SK-N-SH (cell line): ENCODE measurements around the gene UST. TPM values are rescaled to one million over a fixed set of nuclear protein-coding genes. Genes with fewer than 3 reads are reported as not detected.

ENCODE experiments used
- CTCF ChIA-PET: fragments of 300-600, 350-600 bp; formaldehyde crosslinking; extraction: SDS; loops from one replicate; lab custom pipeline; 2021; lab: Yijun Ruan, JAX
- POLR2A ChIA-PET: fragments of 350-600 bp; sonication (Branson Sonifier 250); formaldehyde crosslinking; extraction: SDS; loops from one replicate; lab custom pipeline; 2020; ENCODE audit warnings: antibody characterized with exemption, inconsistent platforms; lab: Yijun Ruan, JAX
- DNase-seq: peaks from one replicate; pipeline ENCODE4 v3.0.0; 2012
- H2AFZ ChIP-seq: fragments of 200-600 bp; sonication (generic); 2 replicates; pipeline ENCODE4 v1.8.1; 2016; ENCODE audit warnings: antibody characterized with exemption, mild to moderate bottlenecking, low read depth
- H3F3A ChIP-seq: fragments of 200-600 bp; sonication (generic); replicated peaks from 2 replicates; pipeline ENCODE3; 2016; ENCODE audit warnings: antibody characterized with exemption, mild to moderate bottlenecking; ENCODE audit not compliant: insufficient read depth
- H3K27ac ChIP-seq, 2 experiments: fragments of 200-500 bp in 1 of 2; fragments of 200-600 bp in 1 of 2; sonication (Bioruptor generic) in 1 of 2; sonication (generic), shearing (Covaris generic) in 1 of 2; 2 replicates each; pipeline versions ENCODE4 v1.5.1 to v1.6.1; 2014 to 2016; ENCODE audit warnings: low read depth in 2 of 2, inconsistent platforms in 1 of 2, low read length in 1 of 2, mild to moderate bottlenecking in 1 of 2, mixed read lengths in 1 of 2
- H3K27me3 ChIP-seq: fragments of 200-600 bp; sonication (generic), shearing (Covaris generic); 2 replicates; pipeline ENCODE4 v1.6.1; 2016; ENCODE audit warnings: mixed run types; ENCODE audit not compliant: insufficient read depth
- H3K36me3 ChIP-seq, 2 experiments: fragments of 200-500 bp in 1 of 2; fragments of 200-600 bp in 1 of 2; sonication (Bioruptor generic) in 1 of 2; sonication (generic) in 1 of 2; replicated peaks in 1 of 2; 2 replicates each; pipeline versions ENCODE3 to v1.5.1; 2014 to 2016; ENCODE audit warnings: low read length in 1 of 2, mild to moderate bottlenecking in 1 of 2; ENCODE audit not compliant: insufficient read depth in 2 of 2, control insufficient read depth in 1 of 2
- H3K4me1 ChIP-seq, 2 experiments: fragments of 200-500 bp in 1 of 2; fragments of 200-600 bp in 1 of 2; sonication (Bioruptor generic) in 1 of 2; sonication (generic), shearing (Covaris generic) in 1 of 2; 2 replicates each; pipeline versions ENCODE4 v1.5.1 to v1.6.1; 2014 to 2016; ENCODE audit warnings: low read depth in 1 of 2, low read length in 1 of 2, mixed run types in 1 of 2; ENCODE audit not compliant: insufficient read depth in 2 of 2, control insufficient read depth in 1 of 2
- H3K4me2 ChIP-seq: fragments of 200-600 bp; sonication (generic), shearing (Covaris generic); 2 replicates; pipeline ENCODE4 v1.6.1; 2017; ENCODE audit warnings: mixed run types
- H3K4me3 ChIP-seq, 2 experiments: fragments of 200-500 bp in 1 of 2; fragments of 200-600 bp in 1 of 2; sonication (Bioruptor generic) in 1 of 2; sonication (generic), shearing (Covaris generic) in 1 of 2; 2 replicates each; pipeline versions ENCODE4 v1.5.1 to v1.8.1; 2014 to 2016; ENCODE audit warnings: low read depth in 2 of 2, inconsistent platforms in 1 of 2, low read length in 1 of 2, mild to moderate bottlenecking in 1 of 2, mixed read lengths in 1 of 2, moderate library complexity in 1 of 2
- H3K79me2 ChIP-seq: fragments of 200-600 bp; sonication (generic); 2 replicates; pipeline ENCODE4 v1.8.1; 2017; ENCODE audit warnings: mild to moderate bottlenecking; ENCODE audit not compliant: insufficient read depth
- H3K9ac ChIP-seq: fragments of 200-600 bp; sonication (generic); 2 replicates; pipeline ENCODE4 v1.6.1; 2017; ENCODE audit warnings: mixed run types
- H3K9me2 ChIP-seq: fragments of 200-600 bp; sonication (generic); 2 replicates; pipeline ENCODE4 v1.6.1; 2017; ENCODE audit warnings: mixed run types
- H3K9me3 ChIP-seq: fragments of 200-600 bp; sonication (generic); 2 replicates; pipeline ENCODE4 v1.6.1; 2017; ENCODE audit warnings: mixed run types, mild to moderate bottlenecking, moderate library complexity
- H4K20me1 ChIP-seq: fragments of 200-600 bp; sonication (generic); 2 replicates; pipeline ENCODE4 v1.6.1; 2017; ENCODE audit warnings: mild to moderate bottlenecking, mixed run types; ENCODE audit not compliant: insufficient read depth
- CHD2 ChIP-seq: fragments of 150-350 bp; IDR thresholded peaks from 2 replicates; pipeline ENCODE4 v1.6.1; 2018; ENCODE audit warnings: low read length; ENCODE audit not compliant: partially characterized antibody
- FOSL2 ChIP-seq: IDR thresholded peaks from 2 replicates; pipeline ENCODE4 v1.4.0; 2012; ENCODE audit warnings: low read depth, mild to moderate bottlenecking, moderate library complexity, borderline replicate concordance
- FOXJ3 ChIP-seq: sonication (generic); formaldehyde crosslinking; IDR thresholded peaks from 2 replicates; pipeline ENCODE4 v1.5.1; 2020; ENCODE audit warnings: mild to moderate bottlenecking, missing genetic modification reagents
- GABPA ChIP-seq: IDR thresholded peaks from 2 replicates; pipeline ENCODE4 v1.4.0; 2012; ENCODE audit warnings: low read depth, mild to moderate bottlenecking
- JUND ChIP-seq: IDR thresholded peaks from 2 replicates; pipeline ENCODE4 v1.4.0; 2012
- MXI1 ChIP-seq: IDR thresholded peaks from 2 replicates; pipeline ENCODE4 v1.6.1; 2012; ENCODE audit warnings: mild to moderate bottlenecking, low read depth, low read length, improper control_type of control experiment
- NFIC ChIP-seq: IDR thresholded peaks from 2 replicates; pipeline ENCODE4 v1.4.0; 2012; ENCODE audit warnings: borderline replicate concordance
- NRF1 ChIP-seq: IDR thresholded peaks from 2 replicates; pipeline ENCODE4 v1.6.1; 2012; ENCODE audit warnings: low read depth, mild to moderate bottlenecking, low read length
- POLR2AphosphoS5 ChIP-seq: IDR thresholded peaks from 2 replicates; pipeline ENCODE4 v1.6.1; 2012; ENCODE audit warnings: low read depth, low read length
- RAD21 ChIP-seq: IDR thresholded peaks from 2 replicates; pipeline ENCODE4 v1.6.1; 2012; ENCODE audit warnings: mild to moderate bottlenecking, low read length
- RCOR1 ChIP-seq: fragments of 150-350 bp; IDR thresholded peaks from 2 replicates; pipeline ENCODE4 v1.6.1; 2017; ENCODE audit warnings: antibody characterized with exemption, low read length
- RXRA ChIP-seq: IDR thresholded peaks from 2 replicates; pipeline ENCODE4 v1.4.0; 2012; ENCODE audit warnings: low read depth, mild to moderate bottlenecking, borderline replicate concordance
- SMC3 ChIP-seq: IDR thresholded peaks from 2 replicates; pipeline ENCODE4 v1.6.1; 2012; ENCODE audit warnings: low read depth, low read length, improper control_type of control experiment
- TCF12 ChIP-seq: IDR thresholded peaks from 2 replicates; pipeline ENCODE4 v1.4.0; 2012
- WGBS: methylation state at CpG from one replicate; pipeline ENCODE4 v1.1.6; 2017; ENCODE audit warnings: low lambda C conversion rate; 5-methylcytosine and 5-hydroxymethylcytosine counted together
- polyA plus RNA-seq, 3 experiments: library from polyadenylated mRNA; depleted of rRNA; stranded (reverse); fragments of >200 nt; gene quantifications; 2 replicates each; pipeline ENCODE4 v1.2.3, GENCODE V29; 2012
- TF ChIP-seq, protein P1 (sequence below): fragments of 200-600 bp; sonication (generic); IDR thresholded peaks from 2 replicates; pipeline ENCODE4 v1.6.1; 2017; ENCODE audit warnings: antibody characterized with exemption, mild to moderate bottlenecking, moderate library complexity
- TF ChIP-seq, protein P2 (sequence below): IDR thresholded peaks from 2 replicates; pipeline ENCODE4; 2012
- TF ChIP-seq, protein P3 (sequence below): fragments of 150-350 bp; IDR thresholded peaks from 2 replicates; pipeline ENCODE4 v1.6.1; 2017; ENCODE audit warnings: antibody characterized with exemption, low read length, low read depth, borderline replicate concordance
- TF ChIP-seq, protein P4 (sequence below): IDR thresholded peaks from 2 replicates; pipeline ENCODE4 v1.6.1; 2012; ENCODE audit warnings: mild to moderate bottlenecking, low read depth, low read length, moderate library complexity
- TF ChIP-seq, protein P5 (sequence below): IDR thresholded peaks from 2 replicates; pipeline ENCODE4 v1.4.0; 2012; ENCODE audit warnings: low read depth, borderline replicate concordance

The UST gene
- polyA plus RNA-seq, 1 of the 3 experiments (the other 2 are of a cell fraction), result 1.7 TPM

DNA sequence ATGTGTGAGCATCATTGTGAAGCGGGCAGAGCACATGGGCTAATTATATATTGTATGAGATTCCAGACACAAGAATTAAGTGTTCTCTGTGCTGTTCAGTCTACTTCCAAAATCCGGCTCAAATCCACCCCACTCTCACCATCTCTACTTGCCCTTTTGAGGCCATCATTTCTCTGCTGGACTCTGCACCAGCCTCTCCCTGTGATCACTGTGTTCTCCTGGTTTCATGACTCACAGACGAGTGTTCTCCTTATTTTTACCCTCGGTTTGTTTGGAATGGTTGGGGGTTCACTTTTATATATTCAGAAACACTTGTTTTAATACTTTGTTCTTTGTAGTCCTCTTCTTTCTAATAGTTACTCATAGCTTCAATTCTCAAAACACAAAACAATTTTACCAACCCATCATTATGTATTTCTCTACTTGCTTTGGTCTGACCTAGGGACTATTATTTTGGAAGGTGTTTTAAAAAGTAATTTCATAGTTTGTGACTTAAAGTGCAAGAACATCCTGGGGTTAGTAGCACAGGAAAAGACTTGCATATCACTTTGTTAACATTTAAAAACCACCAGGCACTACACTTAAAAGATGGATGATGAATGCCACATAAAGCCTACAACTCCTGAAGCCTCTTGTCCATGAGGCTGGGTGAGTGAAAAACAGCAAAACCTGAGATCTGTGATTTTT, 82.7 kb downstream of the UST start:
- POLR2A ChIA-PET, result no interaction called here
- H3F3A ChIP-seq, result peaks cover 4% of the 10 kb centered on the region
- no peak overlapping the region for H3K9ac ChIP-seq
- H3K36me3 ChIP-seq, result no peaks in the 10 kb centered on the region
- no peak overlapping the region for H3K27ac ChIP-seq
- CTCF ChIA-PET, result no interaction called here
- no peak overlapping the region for H3K4me3 ChIP-seq
- H3K9me3 ChIP-seq, result no peaks in the 10 kb centered on the region
- H2AFZ ChIP-seq, result no peak overlapping the region
- no peak for TF ChIP-seq TCF12
- no peak for TF ChIP-seq RCOR1
- TF ChIP-seq RXRA, result no peak
- TF ChIP-seq, protein P1, sequence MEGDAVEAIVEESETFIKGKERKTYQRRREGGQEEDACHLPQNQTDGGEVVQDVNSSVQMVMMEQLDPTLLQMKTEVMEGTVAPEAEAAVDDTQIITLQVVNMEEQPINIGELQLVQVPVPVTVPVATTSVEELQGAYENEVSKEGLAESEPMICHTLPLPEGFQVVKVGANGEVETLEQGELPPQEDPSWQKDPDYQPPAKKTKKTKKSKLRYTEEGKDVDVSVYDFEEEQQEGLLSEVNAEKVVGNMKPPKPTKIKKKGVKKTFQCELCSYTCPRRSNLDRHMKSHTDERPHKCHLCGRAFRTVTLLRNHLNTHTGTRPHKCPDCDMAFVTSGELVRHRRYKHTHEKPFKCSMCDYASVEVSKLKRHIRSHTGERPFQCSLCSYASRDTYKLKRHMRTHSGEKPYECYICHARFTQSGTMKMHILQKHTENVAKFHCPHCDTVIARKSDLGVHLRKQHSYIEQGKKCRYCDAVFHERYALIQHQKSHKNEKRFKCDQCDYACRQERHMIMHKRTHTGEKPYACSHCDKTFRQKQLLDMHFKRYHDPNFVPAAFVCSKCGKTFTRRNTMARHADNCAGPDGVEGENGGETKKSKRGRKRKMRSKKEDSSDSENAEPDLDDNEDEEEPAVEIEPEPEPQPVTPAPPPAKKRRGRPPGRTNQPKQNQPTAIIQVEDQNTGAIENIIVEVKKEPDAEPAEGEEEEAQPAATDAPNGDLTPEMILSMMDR, result no peak
- TF ChIP-seq JUND, result no peak
- TF ChIP-seq, protein P2, sequence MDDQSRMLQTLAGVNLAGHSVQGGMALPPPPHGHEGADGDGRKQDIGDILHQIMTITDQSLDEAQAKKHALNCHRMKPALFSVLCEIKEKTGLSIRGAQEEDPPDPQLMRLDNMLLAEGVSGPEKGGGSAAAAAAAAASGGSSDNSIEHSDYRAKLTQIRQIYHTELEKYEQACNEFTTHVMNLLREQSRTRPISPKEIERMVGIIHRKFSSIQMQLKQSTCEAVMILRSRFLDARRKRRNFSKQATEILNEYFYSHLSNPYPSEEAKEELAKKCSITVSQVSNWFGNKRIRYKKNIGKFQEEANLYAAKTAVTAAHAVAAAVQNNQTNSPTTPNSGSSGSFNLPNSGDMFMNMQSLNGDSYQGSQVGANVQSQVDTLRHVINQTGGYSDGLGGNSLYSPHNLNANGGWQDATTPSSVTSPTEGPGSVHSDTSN, result no peak
- TF ChIP-seq NFIC, result no peak
- no peak for TF ChIP-seq MXI1
- TF ChIP-seq POLR2AphosphoS5, result no peak
- TF ChIP-seq, all 33 proteins: peak for 0
- no peaks in the 10 kb centered on the region for H3K9me2 ChIP-seq
- no peaks in the 10 kb centered on the region for H4K20me1 ChIP-seq
- H3K79me2 ChIP-seq, result no peaks in the 10 kb centered on the region
- no peak overlapping the region for H3K4me2 ChIP-seq
- WGBS, result 16% methylated on average over 4 of the region's 4 CpGs
- H3K4me1 ChIP-seq, result no peaks in the 10 kb centered on the region
- peaks cover 12% of the 10 kb centered on the region; the same call in 1 of the 2 replicates for H3K27me3 ChIP-seq
- no peak for DNase-seq

DNA sequence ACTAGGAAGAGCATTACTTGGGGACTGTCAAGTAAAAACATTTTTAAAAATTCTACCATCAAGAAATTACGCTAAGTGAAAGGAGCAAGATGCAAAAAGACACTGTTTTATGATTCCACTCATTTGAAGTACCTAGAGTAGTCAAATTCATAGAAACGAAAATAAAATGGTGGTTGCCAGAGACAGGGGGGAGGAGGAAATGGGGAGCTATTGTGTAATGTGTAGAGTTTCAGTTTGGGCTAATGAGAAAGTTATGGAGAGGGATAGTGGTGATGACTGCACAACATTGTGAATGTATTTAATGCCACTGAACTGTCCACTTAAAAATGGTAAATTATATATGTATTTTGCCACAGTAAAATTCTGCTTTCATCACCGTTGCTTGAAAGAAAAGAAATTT, 83.8 kb downstream of the UST start:
- no peak overlapping the region for H3K4me3 ChIP-seq
- H3K36me3 ChIP-seq, result no peaks in the 10 kb centered on the region
- peaks cover 12% of the 10 kb centered on the region; the same call in 1 of the 2 replicates for H3K27me3 ChIP-seq
- peaks cover 4% of the 10 kb centered on the region for H3F3A ChIP-seq
- H3K9ac ChIP-seq, result no peak overlapping the region
- CTCF ChIA-PET, result no interaction called here
- no peaks in the 10 kb centered on the region for H3K9me2 ChIP-seq
- no peak for DNase-seq
- POLR2A ChIA-PET, result no interaction called here
- no peaks in the 10 kb centered on the region for H4K20me1 ChIP-seq
- H3K4me1 ChIP-seq, result no peaks in the 10 kb centered on the region
- H2AFZ ChIP-seq, result no peak overlapping the region
- H3K9me3 ChIP-seq, result no peaks in the 10 kb centered on the region
- WGBS, result 4% methylated on average over 3 of the region's 3 CpGs
- peak overlapping the region; percentile 19; the same call in 1 of the 2 replicates for H3K4me2 ChIP-seq
- no peak overlapping the region for H3K27ac ChIP-seq
- no peaks in the 10 kb centered on the region for H3K79me2 ChIP-seq
- no peak for TF ChIP-seq RAD21
- no peak for TF ChIP-seq MXI1
- no peak for TF ChIP-seq FOXJ3 (CRISPR knock-in tag)
- no peak for TF ChIP-seq CHD2
- TF ChIP-seq, protein P3, sequence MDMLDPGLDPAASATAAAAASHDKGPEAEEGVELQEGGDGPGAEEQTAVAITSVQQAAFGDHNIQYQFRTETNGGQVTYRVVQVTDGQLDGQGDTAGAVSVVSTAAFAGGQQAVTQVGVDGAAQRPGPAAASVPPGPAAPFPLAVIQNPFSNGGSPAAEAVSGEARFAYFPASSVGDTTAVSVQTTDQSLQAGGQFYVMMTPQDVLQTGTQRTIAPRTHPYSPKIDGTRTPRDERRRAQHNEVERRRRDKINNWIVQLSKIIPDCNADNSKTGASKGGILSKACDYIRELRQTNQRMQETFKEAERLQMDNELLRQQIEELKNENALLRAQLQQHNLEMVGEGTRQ, result no peak
- no peak for TF ChIP-seq POLR2AphosphoS5
- no peak for TF ChIP-seq TCF12
- TF ChIP-seq, protein P4, sequence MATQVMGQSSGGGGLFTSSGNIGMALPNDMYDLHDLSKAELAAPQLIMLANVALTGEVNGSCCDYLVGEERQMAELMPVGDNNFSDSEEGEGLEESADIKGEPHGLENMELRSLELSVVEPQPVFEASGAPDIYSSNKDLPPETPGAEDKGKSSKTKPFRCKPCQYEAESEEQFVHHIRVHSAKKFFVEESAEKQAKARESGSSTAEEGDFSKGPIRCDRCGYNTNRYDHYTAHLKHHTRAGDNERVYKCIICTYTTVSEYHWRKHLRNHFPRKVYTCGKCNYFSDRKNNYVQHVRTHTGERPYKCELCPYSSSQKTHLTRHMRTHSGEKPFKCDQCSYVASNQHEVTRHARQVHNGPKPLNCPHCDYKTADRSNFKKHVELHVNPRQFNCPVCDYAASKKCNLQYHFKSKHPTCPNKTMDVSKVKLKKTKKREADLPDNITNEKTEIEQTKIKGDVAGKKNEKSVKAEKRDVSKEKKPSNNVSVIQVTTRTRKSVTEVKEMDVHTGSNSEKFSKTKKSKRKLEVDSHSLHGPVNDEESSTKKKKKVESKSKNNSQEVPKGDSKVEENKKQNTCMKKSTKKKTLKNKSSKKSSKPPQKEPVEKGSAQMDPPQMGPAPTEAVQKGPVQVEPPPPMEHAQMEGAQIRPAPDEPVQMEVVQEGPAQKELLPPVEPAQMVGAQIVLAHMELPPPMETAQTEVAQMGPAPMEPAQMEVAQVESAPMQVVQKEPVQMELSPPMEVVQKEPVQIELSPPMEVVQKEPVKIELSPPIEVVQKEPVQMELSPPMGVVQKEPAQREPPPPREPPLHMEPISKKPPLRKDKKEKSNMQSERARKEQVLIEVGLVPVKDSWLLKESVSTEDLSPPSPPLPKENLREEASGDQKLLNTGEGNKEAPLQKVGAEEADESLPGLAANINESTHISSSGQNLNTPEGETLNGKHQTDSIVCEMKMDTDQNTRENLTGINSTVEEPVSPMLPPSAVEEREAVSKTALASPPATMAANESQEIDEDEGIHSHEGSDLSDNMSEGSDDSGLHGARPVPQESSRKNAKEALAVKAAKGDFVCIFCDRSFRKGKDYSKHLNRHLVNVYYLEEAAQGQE, result no peak
- TF ChIP-seq, protein P5, sequence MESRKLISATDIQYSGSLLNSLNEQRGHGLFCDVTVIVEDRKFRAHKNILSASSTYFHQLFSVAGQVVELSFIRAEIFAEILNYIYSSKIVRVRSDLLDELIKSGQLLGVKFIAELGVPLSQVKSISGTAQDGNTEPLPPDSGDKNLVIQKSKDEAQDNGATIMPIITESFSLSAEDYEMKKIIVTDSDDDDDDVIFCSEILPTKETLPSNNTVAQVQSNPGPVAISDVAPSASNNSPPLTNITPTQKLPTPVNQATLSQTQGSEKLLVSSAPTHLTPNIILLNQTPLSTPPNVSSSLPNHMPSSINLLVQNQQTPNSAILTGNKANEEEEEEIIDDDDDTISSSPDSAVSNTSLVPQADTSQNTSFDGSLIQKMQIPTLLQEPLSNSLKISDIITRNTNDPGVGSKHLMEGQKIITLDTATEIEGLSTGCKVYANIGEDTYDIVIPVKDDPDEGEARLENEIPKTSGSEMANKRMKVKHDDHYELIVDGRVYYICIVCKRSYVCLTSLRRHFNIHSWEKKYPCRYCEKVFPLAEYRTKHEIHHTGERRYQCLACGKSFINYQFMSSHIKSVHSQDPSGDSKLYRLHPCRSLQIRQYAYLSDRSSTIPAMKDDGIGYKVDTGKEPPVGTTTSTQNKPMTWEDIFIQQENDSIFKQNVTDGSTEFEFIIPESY, result no peak
- TF ChIP-seq SMC3, result no peak
- TF ChIP-seq FOSL2, result no peak
- TF ChIP-seq RXRA, result no peak
- no peak for TF ChIP-seq NRF1
- TF ChIP-seq GABPA, result no peak
